ENCODE measurements around the gene RAI1. TPM values are rescaled to one million over a fixed set of nuclear protein-coding genes. Genes with fewer than 3 reads are reported as not detected.

RAI1 gene
- total and polyA plus RNA-seq, 2 experiments from 2014 or later = 0.87 to 0.89 TPM

- H3K4me3 ChIP-seq = no peak overlapping the region
- H3K27ac Mint-ChIP-seq = no peak overlapping the region
- TF ChIP-seq EZH2 (IDR thresholded peaks at IDR 0.05; ENCODE audit: low read depth, unreplicated experiment) (no peak), CTCF (conservative IDR thresholded peaks at IDR 0.05; ENCODE audit: low read depth in 2 of 2) (no peak), ETS1 (IDR thresholded peaks at IDR 0.05) (no peak), ZNF331 (CRISPR knock-in tag; IDR thresholded peaks at IDR 0.05; ENCODE audit: low read depth) (no peak), POLR2AphosphoS5 (IDR thresholded peaks at IDR 0.05; ENCODE audit: low read depth) (0 out of 2 replicates have a peak, but pooled peaks have one; percentile 14), ZNF114 (CRISPR knock-in tag; IDR thresholded peaks at IDR 0.05) (no peak)
- H3K36me3 Mint-ChIP-seq (ENCODE audit: low read depth) = peaks cover 47% of the 10 kb centered on the region
- no peak overlapping the region for H2AFZ ChIP-seq
- peaks cover 19% of the 10 kb centered on the region for H3K27me3 ChIP-seq (ENCODE audit: insufficient read depth)
- ATAC-seq (no peak), DNase-seq (ENCODE audit: low spot score) (no peak)
- peaks cover 20% of the 10 kb centered on the region for H3K4me1 ChIP-seq (ENCODE audit: insufficient read depth)
- no peak overlapping the region for H3K4me2 ChIP-seq
- H3K36me3 ChIP-seq (ENCODE audit: insufficient read depth) = no peaks in the 10 kb centered on the region; the same call in 1 of the 2 replicates
- peaks cover 25% of the 10 kb centered on the region for H4K20me1 ChIP-seq (replicated peaks; ENCODE audit: insufficient read depth)
- no peak overlapping the region for H3K4me3 Mint-ChIP-seq
- no peak overlapping the region for H3K27ac ChIP-seq (ENCODE audit: low read depth)
- H3F3A ChIP-seq (replicated peaks; ENCODE audit: low read depth) = peaks cover 26% of the 10 kb centered on the region
- no peaks in the 10 kb centered on the region for H3K79me2 ChIP-seq (replicated peaks; ENCODE audit: insufficient read depth)
- H3K27me3 Mint-ChIP-seq (ENCODE audit: insufficient read depth, low read depth, poor library complexity) = peaks cover 25% of the 10 kb centered on the region
- H3K9me2 ChIP-seq (ENCODE audit: insufficient read depth) = no peaks in the 10 kb centered on the region
- H3K9me3 Mint-ChIP-seq = no peaks in the 10 kb centered on the region; the same call in 2 of the 3 replicates
- peaks cover 24% of the 10 kb centered on the region for H3K4me1 Mint-ChIP-seq
Measured at GRCh38 chr17:17813725-17814095, 132.5 kb downstream of the RAI1 start.

GRCh38 chr17:17814162-17815061 is 133.2 kb downstream of the RAI1 start:
- H3K4me3 ChIP-seq = no peak overlapping the region
- H3K27ac ChIP-seq (ENCODE audit: low read depth) = no peak overlapping the region
- Mint-ChIP-seq H3K9me3 (no peaks in the 10 kb centered on the region; the same call in 2 of the 3 replicates), H3K36me3 (ENCODE audit: low read depth) (peaks cover 53% of the 10 kb centered on the region), H3K4me3 (no peak overlapping the region), H3K27ac (no peak overlapping the region), H3K27me3 (ENCODE audit: insufficient read depth, low read depth, poor library complexity) (peaks cover 19% of the 10 kb centered on the region), H3K4me1 (peaks cover 29% of the 10 kb centered on the region)
- peaks cover 28% of the 10 kb centered on the region for H3F3A ChIP-seq (replicated peaks; ENCODE audit: low read depth)
- H3K79me2 ChIP-seq (replicated peaks; ENCODE audit: insufficient read depth) = no peaks in the 10 kb centered on the region
- ATAC-seq (no peak), DNase-seq (ENCODE audit: low spot score) (no peak)
- no peak overlapping the region for H3K4me2 ChIP-seq
- no peak overlapping the region for H2AFZ ChIP-seq
- H4K20me1 ChIP-seq (replicated peaks; ENCODE audit: insufficient read depth) = peaks cover 25% of the 10 kb centered on the region
- H3K36me3 ChIP-seq (ENCODE audit: insufficient read depth) = no peaks in the 10 kb centered on the region; the same call in 1 of the 2 replicates
- H3K4me1 ChIP-seq (ENCODE audit: insufficient read depth) = peaks cover 15% of the 10 kb centered on the region
- no peaks in the 10 kb centered on the region for H3K9me2 ChIP-seq (ENCODE audit: insufficient read depth)
- TF ChIP-seq STAT1 (IDR thresholded peaks at IDR 0.05; ENCODE audit: unreplicated experiment) = no peak
- peaks cover 12% of the 10 kb centered on the region for H3K27me3 ChIP-seq (ENCODE audit: insufficient read depth)

Data from GM23338 (cell line).